ENCODE measurements around the gene TNFRSF25.
"Not testable (repeated sequence)": the region's sequence is repeated elsewhere in the genome, so short reads cannot be mapped to it uniquely, and the experiment has no call there.

Gene TNFRSF25

GRCh38 chr1:6431645-6432579, 34.1 kb downstream of the TNFRSF25 start:
- not testable (repeated sequence) for DNase-seq (ENCODE audit: low spot score)

GRCh38 chr1:6429660-6430411, 36.1 kb downstream of the TNFRSF25 start:
- DNase-seq (ENCODE audit: low spot score) = peak; percentile 27

GRCh38 chr1:6428453-6428852, 37.5 kb downstream of the TNFRSF25 start:
- not testable (repeated sequence) for DNase-seq (ENCODE audit: low spot score)

- peak; percentile 44 for DNase-seq (ENCODE audit: low spot score)
Measured at GRCh38 chr1:6427441-6428390, 38.3 kb downstream of the TNFRSF25 start.

- no peak for DNase-seq (ENCODE audit: low spot score)
Measured at GRCh38 chr1:6426972-6427350, 39.0 kb downstream of the TNFRSF25 start.

- no peak for DNase-seq (ENCODE audit: low spot score)
Measured at GRCh38 chr1:6426277-6426971, 39.5 kb downstream of the TNFRSF25 start.

GRCh38 chr1:6425658-6426057, 40.3 kb downstream of the TNFRSF25 start:
- DNase-seq (ENCODE audit: low spot score) = no peak

GRCh38 chr1:6424619-6425593, 41.1 kb downstream of the TNFRSF25 start, which contains the start of gene ESPN:
Gene ESPN (plus strand): TSS chr1:6424776. CDS start chr1:6424956, 180 bp downstream.
- DNase-seq (ENCODE audit: low spot score) = no peak

- no peak for DNase-seq (ENCODE audit: low spot score)
Measured at GRCh38 chr1:6424000-6424565, 41.9 kb downstream of the TNFRSF25 start.

- DNase-seq (ENCODE audit: low spot score) = peak; percentile 86
Measured at GRCh38 chr1:6423321-6423999, 42.5 kb downstream of the TNFRSF25 start.

GRCh38 chr1:6421266-6421665, 44.7 kb downstream of the TNFRSF25 start:
- DNase-seq (ENCODE audit: low spot score) = no peak

- DNase-seq (ENCODE audit: low spot score) = no peak
Measured at GRCh38 chr1:6420454-6421042, 45.4 kb downstream of the TNFRSF25 start.

GRCh38 chr1:6419804-6420453, 46.0 kb downstream of the TNFRSF25 start, which contains the start of gene HES2:
Gene HES2 (minus strand): TSS chr1:6419919. CDS start chr1:6419820, 99 bp downstream.
- DNase-seq (ENCODE audit: low spot score) = no peak

GRCh38 chr1:6419397-6419803, 46.6 kb downstream of the TNFRSF25 start:
- DNase-seq (ENCODE audit: low spot score) = no peak

- DNase-seq (ENCODE audit: low spot score) = no peak
Measured at GRCh38 chr1:6418668-6419396, 47.1 kb downstream of the TNFRSF25 start.

- no peak for DNase-seq (ENCODE audit: low spot score)
Measured at GRCh38 chr1:6417961-6418667, 47.9 kb downstream of the TNFRSF25 start.

- no peak for DNase-seq (ENCODE audit: low spot score)
Measured at GRCh38 chr1:6416906-6417305, 49.1 kb downstream of the TNFRSF25 start.
